ENCODE results near the gene ROBO2. TPM values are rescaled to one million over a fixed set of nuclear protein-coding genes. Genes with fewer than 3 reads are reported as not detected.

ROBO2 gene
- total and polyA plus RNA-seq, 8 donors: 0.65 to 4.3 (median 1.6) TPM

GRCh38 chr3:77254967-77255831 lies 215.3 kb downstream of the ROBO2 start:
- peak; percentile 79 for FAIRE-seq

GRCh38 chr3:77256584-77257503 lies 216.9 kb downstream of the ROBO2 start:
- Histone ChIP-seq H3K36me3 (no peaks in the 10 kb centered on the region), H3K9me3 (no peaks in the 10 kb centered on the region), H3K27me3 (no peaks in the 10 kb centered on the region), H3K27ac (no peak overlapping the region), H3K4me1 (no peaks in the 10 kb centered on the region), H3K4me3 (no peak overlapping the region)
- TF ChIP-seq CTCF (IDR thresholded peaks at IDR 0.05): no peak
- FAIRE-seq: no peak
- peak in 3 of 4 donors; percentile 30 to 75 (median 47) for ATAC-seq
- WGBS, 2 donors: 43% methylated on average over 9 of the region's 9 CpGs
- intact Hi-C loops (cut with DNase I): loop anchor here (5.0 to 10.0 kb wide), 2 partner anchors 212 to 220 kb away; partner anchors contain the start of gene ROBO2 (in 2 of the 3)
- DNase-seq: no peak

More at GRCh38 chr3:77254967-77255831, 215.3 kb downstream of the ROBO2 start:
- no peaks in the 10 kb centered on the region for H3K36me3 ChIP-seq
- no peaks in the 10 kb centered on the region for H3K4me1 ChIP-seq
- no peaks in the 10 kb centered on the region for H3K27me3 ChIP-seq
- DNase-seq: peak in 3 of 6 donors; percentile 25 to 56 (median 51)
- no peak overlapping the region for H3K4me3 ChIP-seq
- 58 to 64% methylated on average over 3 of the region's 3 CpGs for WGBS, 2 donors
- TF ChIP-seq CTCF (IDR thresholded peaks at IDR 0.05): peak in 3 of 4 donors; percentile 54 to 64 (median 61)
- intact Hi-C loops (cut with DNase I): loop anchor here (5.0 to 10.0 kb wide), 2 partner anchors 210 to 218 kb away; partner anchors contain the start of gene ROBO2 (in 2 of the 3)
- peak; percentile 73 to 97 (median 93) for ATAC-seq
- no peak overlapping the region for H3K27ac ChIP-seq
- no peaks in the 10 kb centered on the region for H3K9me3 ChIP-seq

GRCh38 chr3:77259694-77260093 lies 219.8 kb downstream of the ROBO2 start:
- intact Hi-C loops (cut with DNase I): loop anchor here (5.0 to 10.0 kb wide), 2 partner anchors 215 to 222 kb away; partner anchors contain the start of gene ROBO2 (in 2 of the 3)
- H3K4me3 ChIP-seq: no peak overlapping the region
- 63 to 70% methylated on average over 6 of the region's 6 CpGs for WGBS, 2 donors
- no peaks in the 10 kb centered on the region for H3K36me3 ChIP-seq
- no peaks in the 10 kb centered on the region for H3K27me3 ChIP-seq
- no peaks in the 10 kb centered on the region for H3K4me1 ChIP-seq
- H3K9me3 ChIP-seq: no peaks in the 10 kb centered on the region
- FAIRE-seq (no peak), ATAC-seq (no peak), DNase-seq (no peak)
- no peak overlapping the region for H3K27ac ChIP-seq
- TF ChIP-seq CTCF (IDR thresholded peaks at IDR 0.05): no peak

GRCh38 chr3:77262361-77262760 lies 222.5 kb downstream of the ROBO2 start:
- no peak for DNase-seq
- WGBS, 2 donors: 92 to 97% methylated on average over 2 of the region's 2 CpGs
- FAIRE-seq: no peak
- Histone ChIP-seq H3K27ac (no peak overlapping the region), H3K4me1 (no peaks in the 10 kb centered on the region), H3K4me3 (no peak overlapping the region), H3K36me3 (no peaks in the 10 kb centered on the region), H3K9me3 (no peaks in the 10 kb centered on the region), H3K27me3 (no peaks in the 10 kb centered on the region)
- TF ChIP-seq CTCF (IDR thresholded peaks at IDR 0.05): no peak
- ATAC-seq: no peak
- intact Hi-C loops (cut with DNase I): no loop called here

Measured in pancreas (tissue), 10 donors.